ENCODE measurements around the gene ELAVL1.

DNA sequence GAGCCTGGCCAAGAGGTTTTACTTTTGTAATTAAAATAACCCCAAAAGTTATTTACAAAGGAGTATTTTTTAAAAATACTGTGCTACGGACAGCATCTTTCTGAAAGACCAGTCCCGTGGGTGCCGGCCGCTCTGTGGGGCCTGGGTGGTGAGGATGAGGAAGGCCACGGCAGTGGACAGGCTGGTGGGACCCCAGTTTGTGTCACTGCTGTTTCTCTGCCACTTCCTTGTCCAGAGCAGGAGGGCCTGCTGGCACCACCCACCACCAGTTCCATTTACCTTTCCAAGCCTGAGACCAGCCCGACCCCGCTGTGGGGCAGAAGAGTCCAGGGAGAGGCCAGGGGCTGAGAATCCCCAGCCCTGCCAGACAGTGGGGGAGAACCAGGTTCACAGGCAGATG, 23.8 kb downstream of the ELAVL1 start:
- TF ChIP-seq CTCF (IDR thresholded peaks at IDR 0.05) (no peak), POLR2A (IDR thresholded peaks at IDR 0.05) (no peak)
